Upper lobe of right lung (tissue), 1 donor: Measurements from ENCODE around the gene SEMA6B. TPM values are rescaled to one million over a fixed set of nuclear protein-coding genes. Genes with fewer than 3 reads are reported as not detected.

ENCODE experiments used
- ATAC-seq: fragments of 200-7000 bp; cut with Tn5 transposase; one replicate; pipeline ENCODE4 v1.9.1; 2020; ENCODE audit warnings: mild to moderate bottlenecking, moderate library complexity
- DNase-seq: peaks from one replicate; pipeline ENCODE4 v3.0.0-alpha.2; 2020
- H3K27ac ChIP-seq: fragments of 200-600 bp; one replicate; pipeline ENCODE4 v1.8.0; 2022
- H3K27me3 ChIP-seq: fragments of 200-600 bp; one replicate; pipeline ENCODE4 v1.8.0; 2022; ENCODE audit warnings: mild to moderate bottlenecking
- H3K36me3 ChIP-seq: fragments of 200-600 bp; one replicate; pipeline ENCODE4 v1.8.0; 2022
- H3K4me1 ChIP-seq: fragments of 200-600 bp; one replicate; pipeline ENCODE4 v1.8.0; 2022
- H3K4me3 ChIP-seq: fragments of 200-600 bp; one replicate; pipeline ENCODE4 v1.8.0; 2022; ENCODE audit warnings: mild to moderate bottlenecking
- H3K9me3 ChIP-seq: fragments of 200-600 bp; one replicate; pipeline ENCODE4 v1.8.0; 2022
- CTCF ChIP-seq: fragments of 200-600 bp; IDR thresholded peaks from one replicate; pipeline ENCODE4 v1.8.0; 2022; ENCODE audit warnings: antibody characterized with exemption
- intact Hi-C: fragments of 100-400 bp; cut with DNase I; formaldehyde crosslinking; loops from one replicate; pipeline ENCODE4 v1.11.0; 2022
- total RNA-seq: library from RNA; stranded (reverse); fragmentation: NEBNext Ultra II Directional; extraction: Animal tissue kit (Norgen Biotek cat#: 25700); gene quantifications from one replicate; pipeline ENCODE4 v1.2.1, GENCODE V29; 2021
- donor health status: DM: no; HTN: yes; CAD: no; lungs with severe emphysema.

SEMA6B gene
- total RNA-seq, 1 donor from 2014 or later = 20.3 TPM

GRCh38 chr19:4582980-4583842 lies 23.7 kb upstream of the SEMA6B start:
- Histone ChIP-seq H3K4me3 (no peak overlapping the region), H3K27me3 (peaks cover 80% of the 10 kb centered on the region), H3K27ac (no peak overlapping the region), H3K9me3 (no peaks in the 10 kb centered on the region), H3K4me1 (peaks cover 12% of the 10 kb centered on the region), H3K36me3 (no peaks in the 10 kb centered on the region)
- DNase-seq (no peak), ATAC-seq (no peak)
- TF ChIP-seq CTCF = no peak
- intact Hi-C loops = no loop called here

GRCh38 chr19:4581666-4582553 lies 22.4 kb upstream of the SEMA6B start:
- DNase-seq = no peak
- no peak for ATAC-seq
- no peaks in the 10 kb centered on the region for H3K9me3 ChIP-seq
- no peak for TF ChIP-seq CTCF
- intact Hi-C loops = no loop called here
- H3K4me3 ChIP-seq = no peak overlapping the region
- no peak overlapping the region for H3K27ac ChIP-seq
- H3K27me3 ChIP-seq = peaks cover 86% of the 10 kb centered on the region
- H3K4me1 ChIP-seq = peaks cover 12% of the 10 kb centered on the region
- H3K36me3 ChIP-seq = no peaks in the 10 kb centered on the region

- no peaks in the 10 kb centered on the region for H3K36me3 ChIP-seq
- no peak for DNase-seq
- H3K4me3 ChIP-seq = peak overlapping the region; percentile 10
- no peak for ATAC-seq
- intact Hi-C loops = no loop called here
- peaks cover 12% of the 10 kb centered on the region for H3K4me1 ChIP-seq
- H3K27me3 ChIP-seq = peaks cover 84% of the 10 kb centered on the region
- H3K9me3 ChIP-seq = no peaks in the 10 kb centered on the region
- no peak overlapping the region for H3K27ac ChIP-seq
- TF ChIP-seq CTCF = no peak
These were observed 21.6 kb upstream of the SEMA6B start for GRCh38 chr19:4580961-4581665.

- TF ChIP-seq CTCF = peak; percentile 6
These were observed 20.8 kb upstream of the SEMA6B start for GRCh38 chr19:4580021-4580901.

GRCh38 chr19:4579389-4579788 lies 19.9 kb upstream of the SEMA6B start:
- Histone ChIP-seq H3K4me1 (peaks cover 16% of the 10 kb centered on the region), H3K9me3 (no peaks in the 10 kb centered on the region), H3K27ac (no peak overlapping the region), H3K36me3 (no peaks in the 10 kb centered on the region), H3K4me3 (no peak overlapping the region), H3K27me3 (peaks cover 68% of the 10 kb centered on the region)
- no peak for TF ChIP-seq CTCF
- intact Hi-C loops = loop anchor here (10.0 kb wide), 1 partner anchor 55 kb away; the partner anchor contains the start of gene TNFAIP8L1
- DNase-seq (no peak), ATAC-seq (no peak)

More at GRCh38 chr19:4580021-4580901, 20.8 kb upstream of the SEMA6B start:
- ATAC-seq (no peak), DNase-seq (no peak)
- H3K27ac ChIP-seq = no peak overlapping the region
- no peaks in the 10 kb centered on the region for H3K9me3 ChIP-seq
- peaks cover 18% of the 10 kb centered on the region for H3K4me1 ChIP-seq
- peaks cover 77% of the 10 kb centered on the region for H3K27me3 ChIP-seq
- intact Hi-C loops = no loop called here
- no peaks in the 10 kb centered on the region for H3K36me3 ChIP-seq
- H3K4me3 ChIP-seq = peak overlapping the region; percentile 10
